Fibroblast of lung (primary cell): Measurements from ENCODE around the gene MIA2.
"Not testable (repeated sequence)": the region's sequence is repeated elsewhere in the genome, so short reads cannot be mapped to it uniquely, and the experiment has no call there.

Experiments
- EZH2 ChIP-seq: IDR thresholded peaks from 2 replicates; pipeline ENCODE4 v1.5.1; 2012; ENCODE audit warnings: low read length, control low read depth, mild to moderate bottlenecking; ENCODE audit errors: missing control alignments
- TF ChIP-seq, protein P1 (sequence below), 2 donors: IDR thresholded peaks in 1 of 2; conservative IDR thresholded peaks in 1 of 2; 1 replicate in 1 of 2; 2 replicates in 1 of 2; pipeline ENCODE4 v1.5.1; 2011 to 2012; ENCODE audit warnings: low read length in 2 of 2, control low read depth in 1 of 2, inconsistent platforms in 1 of 2, low read depth in 1 of 2, mild to moderate bottlenecking in 1 of 2

DNA sequence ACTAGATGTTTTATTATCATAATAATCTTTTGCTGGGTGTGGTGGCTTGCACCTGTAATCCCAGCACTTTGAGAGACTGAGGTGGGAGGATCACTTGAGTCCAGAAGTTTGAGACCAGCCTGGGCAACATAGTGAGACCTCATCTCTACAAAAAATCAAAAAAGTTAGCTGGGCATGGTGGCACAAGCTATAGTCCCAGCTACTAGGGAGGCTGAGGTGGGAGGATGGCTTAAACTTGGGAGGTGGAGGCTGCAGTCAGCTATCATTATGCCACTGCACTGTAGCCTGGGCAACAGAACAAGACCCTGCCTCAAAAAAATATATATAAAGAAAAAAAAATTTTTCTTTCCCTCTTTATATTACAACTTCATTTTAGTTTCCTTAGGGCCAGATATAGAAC, 1.8 kb downstream of the MIA2 start:
- TF ChIP-seq, protein P1, sequence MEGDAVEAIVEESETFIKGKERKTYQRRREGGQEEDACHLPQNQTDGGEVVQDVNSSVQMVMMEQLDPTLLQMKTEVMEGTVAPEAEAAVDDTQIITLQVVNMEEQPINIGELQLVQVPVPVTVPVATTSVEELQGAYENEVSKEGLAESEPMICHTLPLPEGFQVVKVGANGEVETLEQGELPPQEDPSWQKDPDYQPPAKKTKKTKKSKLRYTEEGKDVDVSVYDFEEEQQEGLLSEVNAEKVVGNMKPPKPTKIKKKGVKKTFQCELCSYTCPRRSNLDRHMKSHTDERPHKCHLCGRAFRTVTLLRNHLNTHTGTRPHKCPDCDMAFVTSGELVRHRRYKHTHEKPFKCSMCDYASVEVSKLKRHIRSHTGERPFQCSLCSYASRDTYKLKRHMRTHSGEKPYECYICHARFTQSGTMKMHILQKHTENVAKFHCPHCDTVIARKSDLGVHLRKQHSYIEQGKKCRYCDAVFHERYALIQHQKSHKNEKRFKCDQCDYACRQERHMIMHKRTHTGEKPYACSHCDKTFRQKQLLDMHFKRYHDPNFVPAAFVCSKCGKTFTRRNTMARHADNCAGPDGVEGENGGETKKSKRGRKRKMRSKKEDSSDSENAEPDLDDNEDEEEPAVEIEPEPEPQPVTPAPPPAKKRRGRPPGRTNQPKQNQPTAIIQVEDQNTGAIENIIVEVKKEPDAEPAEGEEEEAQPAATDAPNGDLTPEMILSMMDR (conservative IDR thresholded peaks at IDR 0.05 in 1 of 2, IDR thresholded peaks at IDR 0.05 in 1 of 2; ENCODE audit: low read depth in 1 of 2, low read length in 2 of 2) = not testable (repeated sequence)
- TF ChIP-seq EZH2 = not testable (repeated sequence)
